CD1c-positive myeloid dendritic cell (primary cell): ENCODE data around the gene RPAP3.
A peak's percentile ranks its signal among the peaks of the same experiment; 100 is the strongest.

Experiments used
- DNase-seq: peaks from one replicate; pipeline ENCODE4 v3.0.0-alpha.2; 2016; ENCODE audit errors: extremely low spot score

Gene RPAP3

GRCh38 chr12:47718531-47718930 is 12.7 kb upstream of the RPAP3 start:
- no peak for DNase-seq

GRCh38 chr12:47717443-47718193 is 11.8 kb upstream of the RPAP3 start:
- peak; percentile 64 for DNase-seq

GRCh38 chr12:47717046-47717442 is 11.2 kb upstream of the RPAP3 start:
- no peak for DNase-seq

- DNase-seq, result no peak
Observed at GRCh38 chr12:47715877-47716548, 10.2 kb upstream of the RPAP3 start.

- DNase-seq, result peak; percentile 89
Observed at GRCh38 chr12:47715393-47715876, 9.6 kb upstream of the RPAP3 start.

GRCh38 chr12:47714826-47715386 is 9.1 kb upstream of the RPAP3 start:
- peak; percentile 60 for DNase-seq

GRCh38 chr12:47712171-47712570 is 6.3 kb upstream of the RPAP3 start:
- DNase-seq, result no peak

GRCh38 chr12:47711448-47711847 is 5.6 kb upstream of the RPAP3 start:
- DNase-seq, result no peak

GRCh38 chr12:47710278-47710677 is 4.4 kb upstream of the RPAP3 start:
- DNase-seq, result peak; percentile 73

- peak; percentile 44 for DNase-seq
Observed at GRCh38 chr12:47709671-47710070, 3.8 kb upstream of the RPAP3 start.

- DNase-seq, result no peak
Observed at GRCh38 chr12:47709237-47709636, 3.4 kb upstream of the RPAP3 start.

GRCh38 chr12:47707905-47708543 is 2.2 kb upstream of the RPAP3 start:
- DNase-seq, result peak; percentile 54

GRCh38 chr12:47707355-47707754 is 1.5 kb upstream of the RPAP3 start:
- no peak for DNase-seq

GRCh38 chr12:47705229-47705565 is 633 bp downstream of the RPAP3 start:
- DNase-seq, result no peak

- no peak for DNase-seq
Observed at GRCh38 chr12:47704719-47705118, 1.1 kb downstream of the RPAP3 start.

- no peak for DNase-seq
Observed at GRCh38 chr12:47700263-47700662, 5.6 kb downstream of the RPAP3 start.

- no peak for DNase-seq
Observed at GRCh38 chr12:47698631-47699030, 7.2 kb downstream of the RPAP3 start.

- DNase-seq, result peak; percentile 72
Observed at GRCh38 chr12:47698055-47698454, 7.8 kb downstream of the RPAP3 start.

- DNase-seq, result no peak
Observed at GRCh38 chr12:47689215-47689614, 16.6 kb downstream of the RPAP3 start.

GRCh38 chr12:47687636-47688035 is 18.2 kb downstream of the RPAP3 start:
- DNase-seq, result no peak

- peak; percentile 37 for DNase-seq
Observed at GRCh38 chr12:47686645-47687240, 19.1 kb downstream of the RPAP3 start.

- no peak for DNase-seq
Observed at GRCh38 chr12:47679785-47680184, 26.0 kb downstream of the RPAP3 start.
